GM23338 (cell line): ENCODE data around the gene ZNF605.
A peak's percentile ranks its signal among the peaks of the same experiment; 100 is the strongest.

ENCODE experiments used
- CTCF ChIP-seq, 2 experiments: fragments of 200-600 bp in 1 of 2; sonication (generic) in 1 of 2; conservative IDR thresholded peaks; 2 replicates each; pipeline versions ENCODE4 v1.5.1 to v1.6.1; 2016 to 2017; ENCODE audit warnings: antibody characterized with exemption in 2 of 2, low read depth in 2 of 2, mild to moderate bottlenecking in 2 of 2, moderate library complexity in 1 of 2
- JUNB ChIP-seq: IDR thresholded peaks from one replicate; pipeline ENCODE4 v1.6.1; 2016; ENCODE audit warnings: antibody characterized with exemption; ENCODE audit not compliant: unreplicated experiment
- POLR2AphosphoS5 ChIP-seq: IDR thresholded peaks from 2 replicates; pipeline ENCODE4 v1.6.1; 2016; ENCODE audit warnings: antibody characterized with exemption, low read depth

- TF ChIP-seq JUNB (no peak), CTCF (conservative IDR thresholded peaks at IDR 0.05; ENCODE audit: low read depth in 2 of 2) (peak; percentile 88 to 93), POLR2AphosphoS5 (peak; percentile 34)
Observed at GRCh38 chr12:132904718-132905328, 51.3 kb downstream of the ZNF605 start.
